Measurements from ENCODE around the gene KLHL12. TPM values are rescaled to one million over a fixed set of nuclear protein-coding genes. Genes with fewer than 3 reads are reported as not detected.

Gene KLHL12
- polyA plus RNA-seq, 1 donor from 2014 or later, result 62.8 TPM

DNA sequence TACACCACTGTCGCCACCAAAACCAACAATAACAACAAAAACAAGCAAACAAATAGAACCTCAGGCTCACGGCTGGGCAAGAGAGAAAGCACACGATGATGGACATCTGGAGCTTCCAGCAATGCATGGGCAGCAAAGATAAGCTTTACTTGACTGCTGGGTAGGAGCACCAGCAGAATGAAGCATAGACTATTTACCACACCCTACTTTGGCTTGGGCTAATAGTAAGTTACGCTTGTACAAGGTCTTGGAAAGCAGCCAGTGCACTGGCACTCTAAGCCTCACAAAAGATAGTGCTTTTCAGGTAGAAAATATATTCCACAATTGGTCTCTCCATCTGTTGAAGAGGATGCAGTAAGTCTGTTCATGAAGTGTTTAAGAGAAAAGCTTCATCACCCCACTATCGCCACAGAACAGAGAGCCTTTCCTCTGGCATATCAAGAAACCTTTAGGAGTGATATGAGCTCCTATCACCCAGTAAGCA is 17.4 kb upstream of the KLHL12 start:
- H3K9me2 ChIP-seq (ENCODE audit: insufficient read depth, low read length), result no peaks in the 10 kb centered on the region
- no peaks in the 10 kb centered on the region for H3K79me2 ChIP-seq (replicated peaks; ENCODE audit: insufficient read depth, low read length)
- no peak overlapping the region for H2AFZ ChIP-seq (ENCODE audit: low read depth, low read length)
- no peaks in the 10 kb centered on the region for H3K9me3 ChIP-seq (ENCODE audit: low read length)
- TF ChIP-seq EZH2 (IDR thresholded peaks at IDR 0.05; ENCODE audit: borderline replicate concordance, insufficient read depth, low read length, poor library complexity, severe bottlenecking) (no peak), CTCF (IDR thresholded peaks at IDR 0.05; ENCODE audit: poor library complexity, severe bottlenecking) (no peak), MXI1 (conservative IDR thresholded peaks at IDR 0.05; ENCODE audit: poor library complexity, severe bottlenecking) (no peak), TAF1 (IDR thresholded peaks at IDR 0.05; ENCODE audit: low read depth) (no peak), SMC3 (conservative IDR thresholded peaks at IDR 0.05; ENCODE audit: poor library complexity) (no peak)
- H3K27ac ChIP-seq (ENCODE audit: low read length), result no peak overlapping the region
- no peak overlapping the region for H3K4me2 ChIP-seq (ENCODE audit: low read length)
- H3K4me3 ChIP-seq (ENCODE audit: low read length), result no peak overlapping the region
- no peaks in the 10 kb centered on the region for H4K20me1 ChIP-seq (ENCODE audit: insufficient read depth)
- H3K27me3 ChIP-seq (ENCODE audit: insufficient read depth, low read depth, low read length), result no peaks in the 10 kb centered on the region
- H3K9ac ChIP-seq (ENCODE audit: low read length), result no peak overlapping the region
- H3K36me3 ChIP-seq (ENCODE audit: insufficient read depth, low read length), result peaks cover 29% of the 10 kb centered on the region
- no peaks in the 10 kb centered on the region for H3F3A ChIP-seq (ENCODE audit: insufficient read depth, low read length, poor library complexity, severe bottlenecking)

DNA sequence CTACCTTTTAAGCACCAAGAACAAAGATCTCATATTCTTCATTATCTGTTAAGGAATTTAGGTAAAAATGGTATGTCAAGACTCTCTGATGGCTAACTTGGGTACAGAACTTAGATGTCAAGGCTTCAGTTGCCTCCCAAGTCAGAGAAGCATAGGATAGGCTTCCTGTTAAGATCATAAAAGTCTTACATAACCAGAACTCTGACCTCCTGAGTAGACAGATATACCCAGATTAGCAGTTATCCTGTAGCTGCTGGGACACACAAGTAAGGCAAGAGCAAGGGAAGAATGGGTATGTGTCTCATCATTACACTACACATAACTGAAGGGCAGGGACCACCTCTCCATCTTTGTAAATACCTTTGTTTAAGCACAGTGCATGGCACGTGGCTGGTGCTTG is 15.4 kb upstream of the KLHL12 start:
- Histone ChIP-seq H3K9me2 (ENCODE audit: insufficient read depth, low read length) (no peaks in the 10 kb centered on the region), H3K4me3 (ENCODE audit: low read length) (no peak overlapping the region), H3K27ac (ENCODE audit: low read length) (no peak overlapping the region), H2AFZ (ENCODE audit: low read depth, low read length) (no peak overlapping the region), H3K79me2 (replicated peaks; ENCODE audit: insufficient read depth, low read length) (no peaks in the 10 kb centered on the region), H3K4me2 (ENCODE audit: low read length) (no peak overlapping the region), H3K9ac (ENCODE audit: low read length) (no peak overlapping the region), H3K36me3 (ENCODE audit: insufficient read depth, low read length) (peaks cover 29% of the 10 kb centered on the region), H3K27me3 (ENCODE audit: insufficient read depth, low read depth, low read length) (no peaks in the 10 kb centered on the region), H3F3A (ENCODE audit: insufficient read depth, low read length, poor library complexity, severe bottlenecking) (no peaks in the 10 kb centered on the region), H4K20me1 (ENCODE audit: insufficient read depth) (no peaks in the 10 kb centered on the region), H3K9me3 (ENCODE audit: low read length) (no peaks in the 10 kb centered on the region)
- no peak for TF ChIP-seq POLR2AphosphoS5 (IDR thresholded peaks at IDR 0.05)
- no peak for TF ChIP-seq SMC3 (conservative IDR thresholded peaks at IDR 0.05; ENCODE audit: poor library complexity)
- no peak for TF ChIP-seq EZH2 (IDR thresholded peaks at IDR 0.05; ENCODE audit: borderline replicate concordance, insufficient read depth, low read length, poor library complexity, severe bottlenecking)
- TF ChIP-seq RAD21 (conservative IDR thresholded peaks at IDR 0.05), result no peak
- TF ChIP-seq MXI1 (conservative IDR thresholded peaks at IDR 0.05; ENCODE audit: poor library complexity, severe bottlenecking), result no peak
- TF ChIP-seq CTCF (IDR thresholded peaks at IDR 0.05; ENCODE audit: poor library complexity, severe bottlenecking), result no peak
- no peak for TF ChIP-seq TAF1 (IDR thresholded peaks at IDR 0.05; ENCODE audit: low read depth)
- no peak for TF ChIP-seq EP300 (conservative IDR thresholded peaks at IDR 0.05; ENCODE audit: poor library complexity, severe bottlenecking)
- TF ChIP-seq REST (IDR thresholded peaks at IDR 0.05; ENCODE audit: borderline replicate concordance), result no peak
